ENCODE data around the gene ELMO3.

ELMO3 gene

GRCh38 chr16:67155295-67156142, 43.4 kb upstream of the ELMO3 start (continued):
- TF ChIP-seq, protein P1, sequence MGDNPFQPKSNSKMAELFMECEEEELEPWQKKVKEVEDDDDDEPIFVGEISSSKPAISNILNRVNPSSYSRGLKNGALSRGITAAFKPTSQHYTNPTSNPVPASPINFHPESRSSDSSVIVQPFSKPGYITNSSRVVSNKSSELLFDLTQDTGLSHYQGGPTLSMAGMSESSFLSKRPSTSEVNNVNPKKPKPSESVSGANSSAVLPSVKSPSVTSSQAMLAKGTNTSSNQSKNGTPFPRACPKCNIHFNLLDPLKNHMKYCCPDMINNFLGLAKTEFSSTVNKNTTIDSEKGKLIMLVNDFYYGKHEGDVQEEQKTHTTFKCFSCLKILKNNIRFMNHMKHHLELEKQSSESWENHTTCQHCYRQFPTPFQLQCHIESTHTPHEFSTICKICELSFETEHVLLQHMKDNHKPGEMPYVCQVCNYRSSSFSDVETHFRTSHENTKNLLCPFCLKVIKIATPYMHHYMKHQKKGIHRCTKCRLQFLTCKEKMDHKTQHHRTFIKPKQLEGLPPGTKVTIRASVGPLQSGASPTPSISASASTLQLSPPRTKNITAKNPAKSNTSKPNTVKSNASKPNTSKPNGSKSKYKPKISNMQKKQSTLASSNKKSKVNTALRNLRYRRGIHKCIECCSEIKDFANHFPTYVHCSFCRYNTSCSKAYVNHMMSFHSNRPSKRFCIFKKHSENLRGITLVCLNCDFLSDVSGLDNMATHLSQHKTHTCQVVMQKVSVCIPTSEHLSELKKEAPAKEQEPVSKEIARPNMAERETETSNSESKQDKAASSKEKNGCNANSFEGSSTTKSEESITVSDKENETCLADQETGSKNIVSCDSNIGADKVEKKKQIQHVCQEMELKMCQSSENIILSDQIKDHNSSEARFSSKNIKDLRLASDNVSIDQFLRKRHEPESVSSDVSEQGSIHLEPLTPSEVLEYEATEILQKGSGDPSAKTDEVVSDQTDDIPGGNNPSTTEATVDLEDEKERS (tag by site-specific recombination; IDR thresholded peaks at IDR 0.05) = no peak
- TF ChIP-seq ZNF529 (tag by site-specific recombination; IDR thresholded peaks at IDR 0.05; ENCODE audit: insufficient replicate concordance) (no peak), ZNF449 (tag by site-specific recombination; IDR thresholded peaks at IDR 0.05) (peak; percentile 75), ZNF354C (tag by site-specific recombination; IDR thresholded peaks at IDR 0.05; ENCODE audit: borderline replicate concordance, low read depth) (no peak), ZNF341 (tag by site-specific recombination; IDR thresholded peaks at IDR 0.05; ENCODE audit: low read depth) (no peak), KLF9 (tag by site-specific recombination; IDR thresholded peaks at IDR 0.05; ENCODE audit: low read depth) (peak; percentile 62), ZNF600 (tag by site-specific recombination; IDR thresholded peaks at IDR 0.05) (no peak; the same call in 1 of the 2 replicates), ZNF221 (tag by site-specific recombination; IDR thresholded peaks at IDR 0.05; ENCODE audit: borderline replicate concordance) (no peak), ZNF654 (tag by site-specific recombination; IDR thresholded peaks at IDR 0.05; ENCODE audit: low read depth) (peak; percentile 15; the same call in 1 of the 2 replicates), ZBTB26 (tag by site-specific recombination; optimal IDR thresholded peaks at IDR 0.05) (peak; percentile 43), PBX3 (CRISPR knock-in tag; IDR thresholded peaks at IDR 0.05) (no peak), ZNF747 (tag by site-specific recombination; IDR thresholded peaks at IDR 0.05) (no peak), ZNF324 (tag by site-specific recombination; IDR thresholded peaks at IDR 0.05) (no peak), ZNF76 (tag by site-specific recombination; IDR thresholded peaks at IDR 0.05; ENCODE audit: borderline replicate concordance, low read depth) (no peak), ZNF133 (tag by site-specific recombination; IDR thresholded peaks at IDR 0.05) (no peak), ZNF658 (tag by site-specific recombination; IDR thresholded peaks at IDR 0.05) (no peak), PRDM10 (tag by site-specific recombination; IDR thresholded peaks at IDR 0.05) (0 out of 2 replicates have a peak, but pooled peaks have one; percentile 18)
- TF ChIP-seq, protein P2, sequence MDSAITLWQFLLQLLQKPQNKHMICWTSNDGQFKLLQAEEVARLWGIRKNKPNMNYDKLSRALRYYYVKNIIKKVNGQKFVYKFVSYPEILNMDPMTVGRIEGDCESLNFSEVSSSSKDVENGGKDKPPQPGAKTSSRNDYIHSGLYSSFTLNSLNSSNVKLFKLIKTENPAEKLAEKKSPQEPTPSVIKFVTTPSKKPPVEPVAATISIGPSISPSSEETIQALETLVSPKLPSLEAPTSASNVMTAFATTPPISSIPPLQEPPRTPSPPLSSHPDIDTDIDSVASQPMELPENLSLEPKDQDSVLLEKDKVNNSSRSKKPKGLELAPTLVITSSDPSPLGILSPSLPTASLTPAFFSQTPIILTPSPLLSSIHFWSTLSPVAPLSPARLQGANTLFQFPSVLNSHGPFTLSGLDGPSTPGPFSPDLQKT (IDR thresholded peaks at IDR 0.05; ENCODE audit: borderline replicate concordance, low read depth, low read length) = no peak
- TF ChIP-seq, protein P3, sequence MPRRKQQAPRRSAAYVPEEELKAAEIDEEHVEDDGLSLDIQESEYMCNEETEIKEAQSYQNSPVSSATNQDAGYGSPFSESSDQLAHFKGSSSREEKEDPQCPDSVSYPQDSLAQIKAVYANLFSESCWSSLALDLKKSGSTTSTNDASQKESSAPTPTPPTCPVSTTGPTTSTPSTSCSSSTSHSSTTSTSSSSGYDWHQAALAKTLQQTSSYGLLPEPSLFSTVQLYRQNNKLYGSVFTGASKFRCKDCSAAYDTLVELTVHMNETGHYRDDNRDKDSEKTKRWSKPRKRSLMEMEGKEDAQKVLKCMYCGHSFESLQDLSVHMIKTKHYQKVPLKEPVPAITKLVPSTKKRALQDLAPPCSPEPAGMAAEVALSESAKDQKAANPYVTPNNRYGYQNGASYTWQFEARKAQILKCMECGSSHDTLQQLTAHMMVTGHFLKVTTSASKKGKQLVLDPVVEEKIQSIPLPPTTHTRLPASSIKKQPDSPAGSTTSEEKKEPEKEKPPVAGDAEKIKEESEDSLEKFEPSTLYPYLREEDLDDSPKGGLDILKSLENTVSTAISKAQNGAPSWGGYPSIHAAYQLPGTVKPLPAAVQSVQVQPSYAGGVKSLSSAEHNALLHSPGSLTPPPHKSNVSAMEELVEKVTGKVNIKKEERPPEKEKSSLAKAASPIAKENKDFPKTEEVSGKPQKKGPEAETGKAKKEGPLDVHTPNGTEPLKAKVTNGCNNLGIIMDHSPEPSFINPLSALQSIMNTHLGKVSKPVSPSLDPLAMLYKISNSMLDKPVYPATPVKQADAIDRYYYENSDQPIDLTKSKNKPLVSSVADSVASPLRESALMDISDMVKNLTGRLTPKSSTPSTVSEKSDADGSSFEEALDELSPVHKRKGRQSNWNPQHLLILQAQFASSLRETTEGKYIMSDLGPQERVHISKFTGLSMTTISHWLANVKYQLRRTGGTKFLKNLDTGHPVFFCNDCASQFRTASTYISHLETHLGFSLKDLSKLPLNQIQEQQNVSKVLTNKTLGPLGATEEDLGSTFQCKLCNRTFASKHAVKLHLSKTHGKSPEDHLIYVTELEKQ (tag by site-specific recombination; IDR thresholded peaks at IDR 0.05; ENCODE audit: borderline replicate concordance) = no peak
- TF ChIP-seq, protein P4, sequence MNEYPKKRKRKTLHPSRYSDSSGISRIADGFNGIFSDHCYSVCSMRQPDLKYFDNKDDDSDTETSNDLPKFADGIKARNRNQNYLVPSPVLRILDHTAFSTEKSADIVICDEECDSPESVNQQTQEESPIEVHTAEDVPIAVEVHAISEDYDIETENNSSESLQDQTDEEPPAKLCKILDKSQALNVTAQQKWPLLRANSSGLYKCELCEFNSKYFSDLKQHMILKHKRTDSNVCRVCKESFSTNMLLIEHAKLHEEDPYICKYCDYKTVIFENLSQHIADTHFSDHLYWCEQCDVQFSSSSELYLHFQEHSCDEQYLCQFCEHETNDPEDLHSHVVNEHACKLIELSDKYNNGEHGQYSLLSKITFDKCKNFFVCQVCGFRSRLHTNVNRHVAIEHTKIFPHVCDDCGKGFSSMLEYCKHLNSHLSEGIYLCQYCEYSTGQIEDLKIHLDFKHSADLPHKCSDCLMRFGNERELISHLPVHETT (tag by site-specific recombination; IDR thresholded peaks at IDR 0.05) = no peak
